ENCODE measurements around the gene RFXAP.

Gene RFXAP

DNA sequence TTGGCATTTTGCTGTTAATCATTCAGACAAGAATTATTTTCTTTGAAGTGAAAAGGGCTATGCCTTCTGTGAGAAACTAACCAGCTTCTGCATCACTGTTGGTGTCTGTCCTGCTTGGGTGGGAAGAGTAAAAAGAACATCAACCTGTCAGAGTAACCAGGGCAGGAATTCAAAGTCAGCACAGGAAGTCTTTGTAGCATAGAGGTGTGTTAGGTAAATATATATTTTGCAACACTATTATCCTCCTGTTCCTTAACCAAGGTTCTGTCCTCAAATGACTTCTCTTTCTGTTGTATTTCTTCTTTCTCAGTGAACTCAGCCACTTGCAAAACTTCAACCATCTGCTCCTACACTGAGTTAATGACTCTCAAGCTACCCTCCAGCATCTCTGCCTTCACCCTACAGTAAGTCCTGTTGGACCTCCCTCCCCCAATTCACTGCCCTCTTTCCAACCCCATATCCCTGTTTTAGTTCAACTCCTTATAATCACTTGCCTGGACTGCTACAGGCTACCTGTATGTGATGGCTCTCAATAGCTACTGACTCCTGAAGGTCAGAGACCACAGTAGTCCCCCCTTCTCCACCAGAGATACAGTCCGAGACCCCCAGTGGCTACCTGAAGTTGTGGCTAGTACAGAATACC is 51.1 kb downstream of the RFXAP start:
- no peak for DNase-seq

DNA sequence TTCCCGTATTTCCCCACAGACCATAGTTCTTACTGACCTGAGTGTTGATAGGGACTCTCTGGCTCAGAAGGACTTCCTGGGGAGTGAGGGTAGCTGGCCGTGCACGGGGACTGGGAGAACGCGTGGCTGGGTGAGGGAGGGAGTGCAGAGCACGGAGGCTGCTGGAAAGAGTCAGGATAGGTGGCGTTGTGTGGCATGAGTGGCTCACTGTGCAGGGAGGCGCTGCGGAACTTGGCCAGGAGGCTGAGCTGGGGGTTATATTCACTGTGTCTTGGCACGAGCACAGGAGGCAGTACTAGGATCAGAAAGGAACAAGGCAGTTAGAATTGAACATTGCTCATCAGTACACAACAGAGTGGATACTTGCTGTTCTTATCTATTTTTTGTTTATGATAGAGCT is 53.6 kb downstream of the RFXAP start:
- DNase-seq = no peak

DNA sequence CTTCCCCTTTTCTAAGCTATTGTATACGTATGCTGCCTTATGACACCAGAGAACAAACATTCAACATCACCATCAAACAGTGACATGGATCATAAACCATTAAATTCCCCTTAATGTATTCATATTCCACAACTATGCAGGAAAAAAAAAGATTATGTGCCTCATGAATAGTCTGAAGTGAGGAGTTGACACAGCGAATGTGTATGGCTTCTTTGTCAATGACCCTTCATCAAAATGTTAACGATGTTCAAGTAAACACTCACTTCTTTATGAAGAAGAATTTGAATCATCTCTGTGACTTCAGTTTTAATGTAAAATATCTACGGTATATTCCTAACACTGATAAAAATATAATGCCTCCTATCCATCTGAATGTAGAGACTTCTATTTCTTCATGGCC is 56.4 kb downstream of the RFXAP start:
- no peak for DNase-seq

DNA sequence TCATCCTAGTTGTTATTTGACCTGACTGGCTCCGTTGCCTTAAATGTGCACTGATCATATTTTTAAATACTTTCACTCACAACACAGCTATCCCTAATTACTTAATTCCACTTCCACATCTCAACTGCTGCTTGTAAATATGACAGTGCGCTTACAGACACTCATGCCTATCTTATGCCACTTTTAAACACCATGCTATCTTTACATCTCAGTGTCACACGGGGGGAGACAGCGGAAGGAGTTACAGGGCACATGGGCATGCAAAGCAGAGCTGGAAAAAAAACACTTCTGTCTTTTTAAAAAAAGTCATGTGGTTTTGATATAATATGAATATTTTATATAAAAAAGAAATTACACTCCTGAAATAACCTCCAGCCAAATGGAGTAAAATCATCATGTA is 56.9 kb downstream of the RFXAP start:
- DNase-seq = no peak
